ENCODE results near the gene RNF150.
"Not testable (repeated sequence)": the region's sequence is repeated elsewhere in the genome, so short reads cannot be mapped to it uniquely, and the experiment has no call there.

RNF150 gene

DNA sequence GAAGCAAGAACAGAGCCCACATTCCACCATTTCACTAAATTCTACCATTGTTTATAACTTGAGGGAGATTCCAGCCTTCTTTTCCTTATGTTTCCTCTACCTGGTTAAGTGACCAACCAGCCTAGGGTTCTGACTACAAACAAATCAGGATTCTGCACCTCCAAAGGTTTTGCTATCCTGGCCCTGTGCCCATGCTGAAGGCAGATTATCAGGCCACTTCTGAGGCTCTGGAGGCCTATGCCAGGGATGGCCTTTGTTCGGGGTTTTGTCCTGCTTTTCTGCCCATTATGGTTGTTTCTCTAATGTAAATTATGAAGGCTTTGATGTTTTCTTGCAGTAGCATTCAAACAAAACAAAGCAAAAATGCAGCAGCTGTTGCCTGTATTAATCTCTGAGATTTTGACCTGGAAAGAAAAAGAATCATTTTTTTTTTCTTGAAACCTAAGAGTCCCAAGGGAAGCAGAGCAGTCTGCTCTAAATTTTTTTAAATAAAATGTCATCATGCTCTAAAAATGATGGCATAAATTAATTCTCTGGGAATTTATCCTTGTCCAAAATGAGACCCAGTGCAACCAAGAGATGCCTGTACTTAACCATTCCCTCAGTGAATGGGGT, 55.6 kb downstream of the RNF150 start:
- DNase-seq (ENCODE audit: low read depth in 2 of 2) = no peak

DNA sequence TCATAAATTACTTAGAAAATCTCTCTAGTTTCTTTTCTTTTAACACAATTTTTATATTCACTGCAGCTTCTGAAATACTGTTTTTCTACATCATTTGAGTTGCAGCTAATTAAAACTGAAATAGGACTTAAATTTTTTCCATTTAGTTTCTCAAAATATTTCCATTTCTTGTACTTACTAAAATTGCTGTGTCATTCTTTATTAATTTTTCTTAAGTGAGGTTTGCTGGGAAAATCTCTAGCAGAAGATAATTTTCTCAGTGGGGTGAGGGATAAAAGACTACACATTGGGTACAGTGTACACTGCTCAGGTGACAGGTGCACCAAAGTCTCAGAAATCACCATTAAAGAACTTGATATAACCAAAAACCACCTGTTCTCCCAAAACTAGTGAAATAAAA, 57.7 kb downstream of the RNF150 start:
- DNase-seq (ENCODE audit: low read depth in 2 of 2) = no peak

DNA sequence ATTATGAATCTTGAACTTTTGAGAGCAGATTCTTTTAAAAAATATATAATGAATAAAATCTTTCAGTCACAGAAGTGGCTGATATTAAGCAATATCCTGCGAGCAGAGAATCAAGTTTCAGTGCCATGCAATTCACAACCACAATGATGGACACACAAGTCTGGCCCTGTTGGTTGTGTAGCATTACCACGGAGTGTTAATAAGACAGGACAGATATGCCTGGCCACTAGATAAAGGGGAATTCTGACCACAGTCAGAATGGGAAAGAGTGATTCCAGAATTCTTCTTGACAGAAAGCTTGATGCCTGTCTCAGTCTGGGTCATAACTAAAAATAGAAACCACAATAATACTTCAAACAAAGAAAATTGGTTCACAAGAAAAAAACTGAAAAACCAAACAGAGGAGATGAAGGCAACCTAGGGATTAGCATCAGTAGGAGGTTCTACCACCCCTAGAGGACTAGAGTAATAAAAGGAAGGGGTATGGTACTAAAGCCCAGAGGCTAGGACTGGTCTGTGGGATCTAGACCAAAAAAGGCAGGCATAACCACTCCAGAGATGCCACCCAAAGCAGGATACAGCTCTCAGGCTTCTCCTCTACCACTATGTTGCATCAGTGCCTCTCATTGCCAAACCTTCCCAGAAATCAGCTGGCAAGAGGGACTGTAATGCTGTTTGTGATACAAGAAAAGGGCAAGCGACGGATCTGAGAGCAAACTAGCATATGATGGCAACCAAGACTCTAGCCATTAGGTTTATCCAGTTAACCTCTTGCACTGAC, 59.0 kb downstream of the RNF150 start:
- DNase-seq (ENCODE audit: low read depth in 2 of 2) = no peak

DNA sequence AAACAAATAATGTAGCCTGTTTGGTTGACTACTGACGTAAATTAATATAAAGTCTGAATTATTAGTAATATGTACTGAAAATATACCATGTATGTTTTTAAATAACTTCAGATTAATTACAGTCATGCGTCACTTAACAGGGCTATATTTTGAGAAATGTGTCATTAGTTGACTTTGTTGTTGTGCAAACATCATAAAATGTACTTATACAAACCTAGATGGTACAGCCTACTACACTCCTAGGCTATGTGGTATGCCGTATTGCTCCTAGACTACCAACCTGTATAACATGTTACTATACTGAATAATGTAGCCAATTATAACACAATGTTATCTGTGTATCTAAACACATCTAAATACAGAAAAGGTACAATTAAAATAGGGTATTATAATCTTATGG, 66.6 kb downstream of the RNF150 start:
- DNase-seq (ENCODE audit: low read depth in 2 of 2) = no peak

DNA sequence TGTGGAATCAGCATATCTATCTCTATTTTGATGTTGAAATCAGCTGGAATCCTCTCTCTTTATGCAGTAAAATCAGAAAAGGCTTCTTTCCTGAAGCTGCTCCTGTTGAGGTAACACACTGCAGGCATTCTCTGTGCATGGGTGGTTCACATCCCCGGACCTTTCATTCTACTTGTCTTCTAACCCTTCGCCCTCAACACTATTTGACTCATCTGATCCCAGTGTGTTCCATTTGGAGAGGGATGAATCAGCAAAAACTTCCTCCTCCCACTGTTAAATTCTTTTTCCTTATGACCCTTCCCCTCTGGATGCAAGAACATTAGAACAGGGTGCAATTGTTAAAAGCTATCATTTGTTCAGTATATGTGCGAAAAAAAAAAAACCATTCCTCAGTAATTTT, 67.4 kb downstream of the RNF150 start:
- no peak for DNase-seq (ENCODE audit: low read depth in 2 of 2)

DNA sequence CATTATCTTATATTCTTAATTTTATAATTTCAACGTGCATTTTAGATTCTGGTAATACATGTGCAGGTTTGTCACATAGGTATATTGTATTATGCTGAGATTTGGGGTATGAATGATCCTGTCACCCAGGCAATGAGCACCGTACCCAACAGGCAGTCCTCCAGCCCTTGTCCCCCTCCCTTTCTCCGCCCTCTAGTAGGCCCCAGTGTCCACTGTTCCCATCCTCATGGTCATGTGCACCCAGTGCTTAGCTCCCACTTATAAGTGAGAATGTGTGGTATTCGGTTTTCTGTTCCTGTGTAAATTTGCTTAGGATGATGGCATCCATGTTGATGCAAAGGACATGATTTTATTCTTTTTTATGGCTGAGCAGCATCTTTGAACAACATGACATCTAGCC, 70.6 kb downstream of the RNF150 start:
- no peak for DNase-seq (ENCODE audit: low read depth in 2 of 2)

DNA sequence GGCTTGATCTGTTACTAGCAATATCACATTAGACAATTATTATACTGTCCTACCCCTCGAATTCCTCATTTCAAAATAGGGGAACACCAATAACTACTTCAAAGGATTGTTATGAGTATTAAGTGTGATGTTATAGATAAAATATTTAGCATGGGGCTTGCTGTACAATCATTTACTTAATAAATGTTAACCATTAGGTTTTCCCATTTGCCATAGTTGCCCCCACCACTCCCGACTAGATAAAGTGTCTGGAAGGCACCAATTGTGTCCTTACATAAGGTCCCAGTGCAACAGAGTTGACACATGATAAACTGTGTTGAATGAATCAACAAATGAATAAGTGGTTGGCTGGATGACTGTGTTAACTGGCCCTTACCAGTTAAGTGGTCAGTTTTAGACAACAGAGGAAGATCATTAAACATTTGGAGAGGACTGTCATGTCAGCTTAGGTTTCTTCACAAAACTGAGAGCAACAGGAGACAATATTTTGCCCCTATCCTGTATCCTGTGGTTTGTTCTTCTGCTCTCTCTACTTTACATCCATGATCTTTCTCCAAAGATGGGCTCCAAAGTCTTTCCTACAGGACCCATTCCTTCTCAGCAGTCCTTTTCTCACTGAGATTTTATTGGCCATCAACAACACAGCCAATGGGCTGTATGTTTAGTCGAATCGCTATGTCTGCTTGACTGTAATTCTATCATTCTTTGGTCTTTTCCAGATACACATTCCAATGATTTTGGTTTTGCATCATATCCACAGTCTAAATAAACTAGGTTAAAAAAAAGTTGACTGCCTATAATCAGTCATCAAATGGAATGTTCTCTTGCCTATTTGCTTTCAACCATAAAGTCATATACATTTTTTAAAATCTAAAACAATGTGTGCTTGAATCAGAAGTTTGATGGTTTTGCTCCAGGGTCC, 74.4 kb downstream of the RNF150 start:
- no peak for DNase-seq (ENCODE audit: low read depth in 2 of 2)

DNA sequence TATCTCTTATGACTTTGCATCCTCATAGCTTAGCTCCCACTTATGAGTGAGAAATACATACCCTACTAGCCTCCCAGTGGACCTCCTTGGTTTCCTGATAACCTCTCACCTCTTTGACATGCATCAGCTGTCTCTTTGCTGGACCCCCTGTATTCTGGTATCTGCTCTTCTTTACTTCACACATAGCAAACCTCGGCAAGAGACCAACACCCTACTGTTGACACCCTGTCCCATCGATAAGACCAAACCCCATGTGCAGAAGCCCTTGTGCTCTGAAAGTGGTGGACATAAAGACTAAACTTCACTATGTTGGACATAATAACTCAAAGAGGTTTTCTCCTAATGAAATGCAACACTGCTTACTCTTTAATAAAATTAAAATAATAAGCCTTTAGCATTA, 75.7 kb downstream of the RNF150 start:
- no peak for DNase-seq (ENCODE audit: low read depth in 2 of 2)

DNA sequence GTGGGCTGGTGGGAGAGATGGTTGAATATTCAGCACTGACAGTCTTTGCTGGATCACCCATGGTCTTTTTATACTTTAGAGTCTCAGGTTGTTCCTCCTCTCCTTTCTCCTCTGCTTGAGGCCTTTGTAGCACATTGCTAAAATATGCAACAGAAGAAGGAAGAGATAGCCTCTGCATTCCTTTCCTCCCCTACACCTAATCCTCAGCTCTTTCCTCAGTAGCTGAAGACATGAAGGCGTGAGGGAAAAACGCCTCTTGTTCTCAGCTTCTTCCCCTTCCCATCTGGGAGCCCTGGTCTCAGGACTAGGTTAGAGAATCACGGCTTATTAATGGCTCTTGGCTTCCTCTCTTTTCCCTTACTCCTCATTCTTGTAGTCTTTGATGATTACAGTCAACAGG, 76.8 kb downstream of the RNF150 start:
- no peak for DNase-seq (ENCODE audit: low read depth in 2 of 2)

DNA sequence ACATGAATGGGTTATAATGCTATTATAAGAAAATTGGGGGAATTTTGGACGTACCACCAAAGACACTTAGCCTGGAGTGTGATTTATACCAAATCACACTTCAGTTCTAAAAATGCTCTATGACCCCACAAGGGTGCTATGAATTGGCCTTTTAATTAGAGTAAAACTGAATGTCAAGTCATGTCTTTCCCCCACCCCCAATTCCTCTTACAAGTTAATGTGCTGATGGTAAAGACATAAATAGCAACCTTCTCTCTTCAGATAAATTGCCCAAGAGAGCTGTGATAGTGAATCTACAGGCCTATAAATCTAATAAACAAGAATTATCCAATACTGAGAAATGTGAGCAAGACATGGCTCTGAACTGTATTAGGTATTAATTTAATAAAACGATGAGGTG, 78.8 kb downstream of the RNF150 start:
- DNase-seq (ENCODE audit: low read depth in 2 of 2) = no peak

DNA sequence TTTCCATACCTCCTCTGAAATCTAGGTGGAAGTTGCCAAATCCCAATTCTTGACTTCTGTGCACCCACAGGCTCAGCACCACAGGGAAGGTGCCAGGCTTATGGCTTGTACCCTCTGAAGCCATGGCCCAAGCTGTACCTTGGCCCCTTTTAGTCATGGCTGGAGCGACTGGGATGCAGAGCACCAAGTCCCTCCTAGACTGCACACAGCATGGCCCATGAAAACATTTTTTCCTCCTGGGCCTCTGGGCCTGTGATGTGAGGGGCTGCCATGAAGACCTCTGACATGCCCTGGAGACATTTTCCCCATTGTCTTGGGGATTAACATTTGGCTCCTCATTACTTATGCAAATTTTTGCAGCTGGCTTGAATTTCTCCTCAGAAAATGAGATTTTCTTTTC, 82.3 kb downstream of the RNF150 start:
- DNase-seq (ENCODE audit: low read depth in 2 of 2) = not testable (repeated sequence)

DNA sequence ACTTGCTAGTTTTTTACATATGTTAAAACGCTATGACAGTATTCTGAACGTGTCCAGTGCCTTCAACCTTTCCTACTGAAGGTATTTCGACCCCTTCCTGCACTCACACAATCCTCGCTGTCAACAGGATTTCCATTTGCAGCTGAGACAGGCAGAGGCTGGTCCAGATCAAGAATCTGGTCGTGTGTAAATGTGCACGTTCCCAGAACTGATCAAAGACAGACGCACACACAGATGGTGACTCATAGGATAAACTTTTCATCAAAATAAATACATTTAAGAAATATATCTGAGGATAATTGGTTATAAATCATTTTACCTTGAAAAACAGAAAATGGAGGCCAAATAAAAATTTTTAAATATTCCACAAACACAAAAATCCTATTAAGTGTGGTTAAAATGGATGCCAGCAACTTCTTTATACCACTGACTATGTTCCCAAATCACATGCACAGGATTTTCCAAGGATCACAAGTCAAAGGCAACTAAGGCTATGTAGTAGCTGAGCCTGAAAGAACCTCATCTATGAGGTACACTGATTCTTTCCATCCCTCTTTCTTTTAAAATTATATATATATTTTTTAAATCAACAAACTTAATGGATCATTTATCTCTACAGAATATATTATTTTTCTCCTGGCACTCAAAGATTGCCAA, 85.9 kb downstream of the RNF150 start:
- DNase-seq (ENCODE audit: low read depth in 2 of 2) = no peak

DNA sequence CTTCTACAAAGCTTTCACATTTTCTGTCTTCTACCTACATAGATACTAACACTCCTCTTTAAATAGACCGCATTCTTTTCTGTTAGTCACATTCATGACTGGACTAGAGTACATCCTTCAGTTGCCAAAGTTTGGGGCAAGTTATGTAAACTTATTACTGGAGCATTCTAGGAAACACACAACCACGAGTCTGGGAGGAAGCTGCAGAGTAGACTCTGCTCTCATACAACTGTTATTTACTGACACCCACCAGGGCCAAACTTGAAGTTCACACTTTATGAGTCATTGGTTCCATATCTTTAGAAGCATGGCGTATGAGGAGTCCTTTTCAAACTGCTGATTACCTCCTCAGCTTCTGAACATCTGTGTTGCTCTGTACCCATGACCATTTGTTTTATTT, 87.0 kb downstream of the RNF150 start:
- no peak for DNase-seq (ENCODE audit: low read depth in 2 of 2)

DNA sequence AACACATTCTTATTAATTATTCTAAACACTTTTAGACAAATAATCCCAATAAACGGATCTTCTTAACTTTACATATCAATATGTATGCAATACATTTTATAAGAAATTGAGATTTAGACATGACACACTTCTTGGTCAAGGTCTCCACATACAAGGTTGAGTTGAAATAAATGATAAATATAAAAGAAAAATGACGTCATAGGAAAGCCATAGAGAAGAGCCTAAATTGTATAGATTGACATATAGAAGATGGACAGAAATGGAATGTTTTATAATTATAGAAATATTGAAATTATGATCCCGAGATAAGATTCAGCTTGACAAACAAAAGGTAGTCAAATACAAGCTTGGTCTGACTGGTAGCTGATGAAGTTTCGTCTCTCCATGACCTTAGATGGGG, 87.4 kb downstream of the RNF150 start:
- DNase-seq (ENCODE audit: low read depth in 2 of 2) = no peak

DNA sequence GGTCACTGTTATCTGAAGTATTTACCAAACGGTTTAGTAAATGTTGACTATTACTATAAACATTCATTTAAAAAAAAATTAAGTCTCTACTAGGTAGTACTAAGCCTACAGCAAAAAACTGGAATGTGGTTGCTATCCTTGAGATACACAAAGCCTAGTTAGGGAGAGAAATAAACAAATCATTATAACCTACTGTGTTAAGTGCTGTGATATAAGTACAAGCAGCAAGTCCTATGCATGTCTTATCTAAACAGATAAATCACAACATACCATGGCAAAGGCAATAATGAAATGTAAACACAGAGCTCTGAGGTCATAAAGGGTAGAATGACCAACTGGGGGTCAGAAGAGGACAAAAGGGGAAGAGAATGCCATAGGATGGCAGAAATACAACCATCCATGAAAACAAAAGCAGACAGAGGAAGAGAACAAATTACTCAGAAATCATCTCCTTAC, 92.2 kb downstream of the RNF150 start:
- DNase-seq (ENCODE audit: low read depth in 2 of 2) = no peak

DNA sequence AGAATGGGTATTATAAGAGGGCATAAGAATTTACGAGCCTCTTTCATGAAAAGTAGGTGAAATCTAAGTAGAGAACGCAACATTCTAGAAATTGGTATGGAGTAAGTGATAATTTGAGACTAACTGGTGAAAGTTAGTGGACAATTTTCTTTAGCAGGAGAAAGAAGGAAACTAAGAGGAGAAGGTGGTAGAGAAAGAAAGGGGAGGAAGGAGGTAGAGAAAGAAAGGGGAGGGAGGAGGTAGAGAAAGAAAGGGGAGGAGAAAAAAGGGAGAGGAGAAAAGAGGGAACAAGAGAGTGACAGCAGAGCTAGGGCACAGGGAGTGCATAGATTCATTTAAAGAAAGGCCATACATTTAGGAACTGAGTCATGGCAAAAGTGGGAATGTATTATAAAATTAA, 94.1 kb downstream of the RNF150 start:
- DNase-seq (ENCODE audit: low read depth in 2 of 2) = no peak

DNA sequence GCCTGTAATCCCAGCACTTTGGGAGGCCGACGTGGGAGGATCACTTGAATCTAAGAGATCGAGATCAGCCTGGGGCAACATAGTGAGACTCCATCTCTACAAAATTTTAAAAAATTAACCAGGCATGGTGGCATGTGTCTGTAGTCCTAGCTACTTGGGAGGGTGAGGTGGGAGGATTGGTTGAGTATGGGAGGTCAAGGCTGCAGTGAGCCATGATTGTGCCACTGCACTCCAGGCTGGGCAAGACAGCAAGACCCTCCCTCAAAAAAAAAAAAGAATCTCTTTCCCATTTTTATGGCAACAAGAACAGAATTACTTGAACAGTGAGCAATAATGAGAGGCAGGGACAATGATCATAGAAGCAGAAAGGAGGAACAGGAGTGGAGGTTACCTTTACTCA, 94.8 kb downstream of the RNF150 start:
- no peak for DNase-seq (ENCODE audit: low read depth in 2 of 2)

DNA sequence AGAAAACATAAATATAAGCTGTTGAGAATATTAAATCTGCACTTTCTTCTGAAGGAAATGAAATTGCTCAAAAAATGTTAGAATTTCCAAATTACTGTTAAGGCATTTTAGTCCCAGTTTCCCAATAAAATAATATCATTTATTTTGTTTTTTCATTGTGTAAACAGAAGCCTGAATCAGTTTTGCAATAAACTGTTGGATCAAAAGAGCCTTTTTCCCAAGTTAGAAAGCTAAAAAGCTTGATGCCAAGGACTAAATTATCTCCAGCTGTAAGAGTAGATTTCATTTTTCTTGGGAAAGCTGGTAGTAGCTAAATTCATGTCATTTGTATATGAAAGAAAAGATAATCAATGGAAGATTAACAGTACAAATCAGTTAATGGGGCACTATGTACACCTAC, 95.8 kb downstream of the RNF150 start:
- DNase-seq (ENCODE audit: low read depth in 2 of 2) = no peak

DNA sequence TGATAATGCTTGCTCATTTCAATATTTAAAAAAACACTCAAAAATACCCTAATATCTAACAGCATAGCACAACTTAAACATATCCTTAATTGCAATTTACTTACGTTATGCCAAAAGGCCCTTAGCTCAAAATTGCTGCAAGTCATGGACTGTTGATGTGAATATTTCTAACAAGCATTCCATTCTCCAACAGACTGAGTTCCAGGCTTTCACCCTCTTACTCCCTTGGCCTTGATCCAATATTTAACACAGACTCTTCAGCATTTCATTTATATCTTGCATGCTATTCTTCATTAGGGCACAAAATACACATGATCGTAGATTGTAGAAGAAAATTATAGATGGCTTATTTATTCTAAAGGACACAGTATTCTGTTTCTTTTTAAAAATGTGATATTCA, 96.5 kb downstream of the RNF150 start:
- no peak for DNase-seq (ENCODE audit: low read depth in 2 of 2)

DNA sequence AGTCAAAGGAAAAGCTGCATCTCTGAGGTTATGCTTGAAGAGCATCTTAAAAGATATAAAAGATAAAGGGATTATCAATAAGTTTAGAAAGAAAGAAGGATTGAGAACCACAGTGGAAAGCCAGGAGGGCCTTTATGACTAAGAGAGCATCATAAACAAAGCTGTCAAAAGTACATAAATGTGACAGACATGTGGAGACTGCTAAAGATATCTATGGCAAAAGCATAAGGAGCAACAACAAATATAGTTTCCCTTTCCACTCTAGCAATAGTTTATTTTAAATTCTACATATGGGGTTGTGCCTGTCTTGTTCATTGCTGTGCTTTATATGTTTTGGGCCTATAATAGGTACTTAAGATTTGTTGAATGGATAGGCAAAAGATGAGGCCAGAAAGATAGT, 97.3 kb downstream of the RNF150 start:
- DNase-seq (ENCODE audit: low read depth in 2 of 2) = no peak

DNA sequence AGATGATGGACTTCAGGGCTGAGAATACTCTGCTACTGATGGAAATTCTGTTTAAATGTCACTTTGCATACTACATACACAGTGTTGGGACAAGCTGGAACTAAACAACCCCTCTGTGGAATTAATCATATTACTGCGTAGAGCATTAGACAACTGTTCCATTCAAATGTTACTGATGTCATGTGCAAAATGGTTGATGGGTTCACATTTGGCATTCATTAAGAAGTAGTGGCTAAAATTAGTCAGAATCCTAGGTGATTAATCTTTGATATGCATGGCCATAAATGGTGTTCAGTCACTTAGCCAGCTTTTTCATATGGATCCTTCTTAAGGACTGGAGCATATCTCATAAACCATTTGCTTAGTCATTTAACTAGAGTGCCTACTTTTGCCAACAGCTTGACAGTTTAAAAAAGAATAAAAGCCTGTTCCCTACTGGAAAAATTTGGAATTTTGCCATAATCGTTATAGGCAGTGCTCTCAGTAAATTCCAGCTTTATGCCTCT, 105.2 kb downstream of the RNF150 start:
- DNase-seq (ENCODE audit: low read depth in 2 of 2) = no peak

DNA sequence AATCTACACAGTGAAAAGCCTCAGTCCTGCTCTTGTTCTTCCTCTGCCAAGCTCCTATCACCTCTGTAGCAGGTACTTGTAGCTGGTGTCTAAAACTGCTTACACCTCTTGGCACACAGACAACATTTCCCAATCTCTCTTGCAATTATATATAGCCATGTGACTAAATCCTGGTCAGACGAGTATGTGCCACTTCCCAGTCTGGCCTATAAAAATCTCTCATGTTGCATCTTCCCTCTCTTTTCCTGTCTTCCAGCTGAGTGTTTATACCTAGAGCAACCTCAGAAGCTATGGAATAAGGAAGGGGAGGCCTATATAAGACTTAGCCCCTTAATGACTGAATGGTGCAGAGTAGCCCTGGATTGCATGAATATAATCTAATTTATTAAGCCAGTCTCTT, 105.8 kb downstream of the RNF150 start:
- no peak for DNase-seq (ENCODE audit: low read depth in 2 of 2)

Measured in stimulated activated CD8-positive, alpha-beta memory T cell treated with anti-CD3 and anti-CD28 coated beads, Interleukin-15, amount 100 ng/mL, for 48 hours (primary cell).